Activated naive CD8-positive, alpha-beta T cell treated with anti-CD3 and anti-CD28 coated beads, Interleukin-2, amount 50 U/mL, for 16 hours (primary cell): Measurements from ENCODE around the gene ATP5MC2.
"Not testable (repeated sequence)": the region's sequence is repeated elsewhere in the genome, so short reads cannot be mapped to it uniquely, and the experiment has no call there.

Experiments used
- DNase-seq: peaks from one replicate; pipeline ENCODE4 v3.0.0-alpha.2; 2020; ENCODE audit warnings: low read depth, low spot score

The ATP5MC2 gene

GRCh38 chr12:53675701-53676607, at the start of gene ATP5MC2:
TSS of gene ATP5MC2 (minus strand) at chr12:53676083. CDS start at chr12:53672614, 3,469 bp downstream.
- DNase-seq = peak; percentile 92

- DNase-seq = no peak
Observed at GRCh38 chr12:53722450-53723041, 46.7 kb upstream of the ATP5MC2 start.

- DNase-seq = no peak
Observed at GRCh38 chr12:53720946-53721345, 45.1 kb upstream of the ATP5MC2 start.

GRCh38 chr12:53719649-53720048, 43.8 kb upstream of the ATP5MC2 start:
- DNase-seq = no peak

- DNase-seq = not testable (repeated sequence)
Observed at GRCh38 chr12:53718567-53718966, 42.7 kb upstream of the ATP5MC2 start.

- DNase-seq = no peak
Observed at GRCh38 chr12:53717319-53717718, 41.4 kb upstream of the ATP5MC2 start.

- no peak for DNase-seq
Observed at GRCh38 chr12:53714004-53714403, 38.1 kb upstream of the ATP5MC2 start.

GRCh38 chr12:53713516-53713915, 37.6 kb upstream of the ATP5MC2 start:
- DNase-seq = no peak

- no peak for DNase-seq
Observed at GRCh38 chr12:53712059-53712643, 36.3 kb upstream of the ATP5MC2 start.

- DNase-seq = no peak
Observed at GRCh38 chr12:53710091-53710490, 34.2 kb upstream of the ATP5MC2 start.

GRCh38 chr12:53709671-53710070, 33.8 kb upstream of the ATP5MC2 start:
- DNase-seq = no peak

GRCh38 chr12:53706080-53706479, 30.2 kb upstream of the ATP5MC2 start:
- DNase-seq = no peak

- no peak for DNase-seq
Observed at GRCh38 chr12:53703756-53704155, 27.9 kb upstream of the ATP5MC2 start.

GRCh38 chr12:53701518-53702264, 25.8 kb upstream of the ATP5MC2 start:
- peak; percentile 45 for DNase-seq

GRCh38 chr12:53700567-53700966, 24.7 kb upstream of the ATP5MC2 start:
- no peak for DNase-seq

- no peak for DNase-seq
Observed at GRCh38 chr12:53699678-53700025, 23.8 kb upstream of the ATP5MC2 start.

GRCh38 chr12:53698948-53699677, 23.2 kb upstream of the ATP5MC2 start:
- no peak for DNase-seq

- DNase-seq = no peak
Observed at GRCh38 chr12:53696655-53697331, 20.9 kb upstream of the ATP5MC2 start.

- DNase-seq = no peak
Observed at GRCh38 chr12:53696285-53696654, 20.4 kb upstream of the ATP5MC2 start.
